Activated naive CD8-positive, alpha-beta T cell treated with anti-CD3 and anti-CD28 coated beads, Interleukin-2, amount 10 ng/mL, durations not matched to agents 7 days and 5 days (primary cell): ENCODE data around the gene PARM1. TPM values are rescaled to one million over a fixed set of nuclear protein-coding genes. Genes with fewer than 3 reads are reported as not detected.

Source experiments
- ATAC-seq: fragments of 150-1000 bp; cut with Tn5 transposase; one replicate; pipeline ENCODE4 v1.10.0; 2021; ENCODE audit warnings: low read depth, moderate library complexity
- POLR2A ChIA-PET: fragments of 350-600 bp; sonication (Branson Sonifier 250); formaldehyde crosslinking; loops from one replicate; lab custom pipeline; 2021; ENCODE audit warnings: antibody characterized with exemption; lab: Charles Lee
- DNase-seq: peaks from one replicate; pipeline ENCODE4 v3.0.0; 2021
- H3K27ac Mint-ChIP-seq: one replicate; pipeline ENCODE4 v1.8.0; 2022; ENCODE audit warnings: mild to moderate bottlenecking, mixed read lengths
- H3K27me3 Mint-ChIP-seq: one replicate; pipeline ENCODE4 v1.8.0; 2022; ENCODE audit warnings: mild to moderate bottlenecking, moderate library complexity, mixed read lengths
- H3K36me3 Mint-ChIP-seq: one replicate; pipeline ENCODE4 v1.8.0; 2021; ENCODE audit warnings: mild to moderate bottlenecking, mixed read lengths
- H3K4me1 Mint-ChIP-seq: one replicate; pipeline ENCODE4 v1.8.0; 2021; ENCODE audit warnings: mixed read lengths
- H3K4me3 Mint-ChIP-seq: one replicate; pipeline ENCODE4 v1.8.0; 2022; ENCODE audit warnings: mild to moderate bottlenecking, moderate library complexity, mixed read lengths
- H3K9me3 Mint-ChIP-seq: one replicate; pipeline ENCODE4 v1.8.0; 2021; ENCODE audit warnings: mixed read lengths
- total RNA-seq, 2 experiments: library from RNA; stranded (reverse); gene quantifications; one replicate each; pipeline ENCODE4 v1.2.3, GENCODE V29; 2021

The PARM1 gene, protein sequence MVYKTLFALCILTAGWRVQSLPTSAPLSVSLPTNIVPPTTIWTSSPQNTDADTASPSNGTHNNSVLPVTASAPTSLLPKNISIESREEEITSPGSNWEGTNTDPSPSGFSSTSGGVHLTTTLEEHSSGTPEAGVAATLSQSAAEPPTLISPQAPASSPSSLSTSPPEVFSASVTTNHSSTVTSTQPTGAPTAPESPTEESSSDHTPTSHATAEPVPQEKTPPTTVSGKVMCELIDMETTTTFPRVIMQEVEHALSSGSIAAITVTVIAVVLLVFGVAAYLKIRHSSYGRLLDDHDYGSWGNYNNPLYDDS
- not detected for total RNA-seq

DNA sequence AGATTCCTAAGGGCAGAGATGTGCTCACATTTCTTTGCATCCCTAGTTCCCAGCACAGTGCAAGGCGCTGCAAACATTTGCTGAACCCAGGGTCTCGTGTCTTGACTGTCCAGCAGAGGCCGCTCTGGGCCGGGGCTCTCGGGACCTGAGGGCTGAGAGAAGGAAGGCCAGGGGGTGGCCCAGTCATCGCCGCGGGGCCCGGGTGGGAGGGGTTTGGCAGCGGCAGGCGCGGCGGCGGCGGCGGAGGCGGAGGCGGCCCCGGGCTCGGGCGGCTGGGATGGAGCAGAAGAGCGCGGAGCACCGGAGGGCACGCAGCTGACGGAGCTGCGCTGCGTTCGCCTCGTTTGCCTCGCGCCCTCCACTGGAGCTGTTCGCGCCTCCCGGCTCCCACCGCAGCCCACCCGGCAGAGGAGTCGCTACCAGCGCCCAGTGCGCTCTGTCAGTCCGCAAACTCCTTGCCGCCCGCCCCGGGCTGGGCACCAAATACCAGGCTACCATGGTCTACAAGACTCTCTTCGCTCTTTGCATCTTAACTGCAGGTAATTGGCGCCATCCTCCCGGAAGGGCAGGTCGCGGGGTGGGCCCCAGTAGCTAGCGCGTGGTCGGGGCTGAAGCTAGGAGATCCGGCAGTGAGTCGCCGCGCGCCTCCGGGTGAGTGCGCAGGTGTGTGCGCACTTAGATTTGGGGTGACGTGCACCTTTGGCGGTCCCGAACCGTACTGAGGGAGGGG, at the start of gene PARM1:
Gene PARM1 (plus strand): TSS at position 285 of the 730 bp plus-strand sequence. CDS start 212 bp downstream, at position 497.
- POLR2A ChIA-PET = no interaction called here
- H3K27me3 Mint-ChIP-seq = peaks cover 49% of the 10 kb centered on the region
- H3K27ac Mint-ChIP-seq = no peak within 1 kb of the TSS
- H3K4me3 Mint-ChIP-seq = peak within 1 kb of the TSS; percentile 74
- H3K36me3 Mint-ChIP-seq = no peaks in the 10 kb centered on the region
- H3K4me1 Mint-ChIP-seq = peaks cover 10% of the 10 kb centered on the region
- ATAC-seq = peak; percentile 84
- no peaks in the 10 kb centered on the region for H3K9me3 Mint-ChIP-seq
- peak; percentile 54 for DNase-seq

DNA sequence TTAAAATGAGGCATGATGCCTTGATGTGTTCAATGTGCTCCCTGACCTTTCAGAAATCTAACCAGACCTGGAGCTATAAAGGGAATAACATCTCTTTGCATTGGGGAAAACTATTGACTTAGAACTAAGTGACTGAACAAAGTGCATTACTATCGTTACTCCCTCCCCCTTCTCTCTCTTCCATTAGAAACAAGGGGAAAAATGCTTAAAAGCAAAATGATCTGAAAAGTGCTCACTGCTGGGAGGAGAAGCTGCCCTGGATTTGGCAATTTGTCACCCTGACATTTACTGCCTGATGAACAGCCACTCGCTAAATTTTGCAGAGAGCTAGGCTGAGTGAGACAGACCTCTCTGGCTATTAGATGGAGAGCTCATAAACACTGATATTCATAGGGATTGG, 48.6 kb upstream of the PARM1 start:
- POLR2A ChIA-PET = no interaction called here
- no peaks in the 10 kb centered on the region for H3K9me3 Mint-ChIP-seq
- H3K4me1 Mint-ChIP-seq = no peaks in the 10 kb centered on the region
- H3K27ac Mint-ChIP-seq = no peak overlapping the region
- DNase-seq (no peak), ATAC-seq (no peak)
- H3K36me3 Mint-ChIP-seq = no peaks in the 10 kb centered on the region
- H3K4me3 Mint-ChIP-seq = no peak overlapping the region
- peaks cover 7% of the 10 kb centered on the region for H3K27me3 Mint-ChIP-seq

DNA sequence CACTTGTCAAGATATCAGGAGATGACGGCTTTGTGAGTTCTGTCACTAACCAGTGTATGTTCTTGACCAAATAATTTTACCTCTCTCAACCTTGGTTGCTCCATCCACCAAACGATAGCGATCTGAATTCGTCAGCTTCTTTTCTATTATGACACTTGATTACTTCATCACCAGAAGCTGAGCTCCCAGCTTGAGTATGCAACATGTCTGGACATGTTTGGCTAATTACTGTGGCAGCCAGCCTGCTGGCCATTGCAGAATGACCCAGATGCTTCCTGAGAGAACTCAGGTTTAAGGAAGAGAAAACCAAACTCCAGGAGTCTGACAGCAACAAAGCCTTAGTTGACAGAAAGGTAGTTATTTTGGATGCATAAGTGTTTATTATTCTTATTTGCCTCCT, 46.4 kb upstream of the PARM1 start:
- POLR2A ChIA-PET = no interaction called here
- DNase-seq = no peak
- Mint-ChIP-seq H3K4me1 (no peaks in the 10 kb centered on the region), H3K36me3 (no peaks in the 10 kb centered on the region), H3K4me3 (no peak overlapping the region), H3K27ac (no peak overlapping the region), H3K9me3 (no peaks in the 10 kb centered on the region), H3K27me3 (peaks cover 7% of the 10 kb centered on the region)
- ATAC-seq = no peak

DNA sequence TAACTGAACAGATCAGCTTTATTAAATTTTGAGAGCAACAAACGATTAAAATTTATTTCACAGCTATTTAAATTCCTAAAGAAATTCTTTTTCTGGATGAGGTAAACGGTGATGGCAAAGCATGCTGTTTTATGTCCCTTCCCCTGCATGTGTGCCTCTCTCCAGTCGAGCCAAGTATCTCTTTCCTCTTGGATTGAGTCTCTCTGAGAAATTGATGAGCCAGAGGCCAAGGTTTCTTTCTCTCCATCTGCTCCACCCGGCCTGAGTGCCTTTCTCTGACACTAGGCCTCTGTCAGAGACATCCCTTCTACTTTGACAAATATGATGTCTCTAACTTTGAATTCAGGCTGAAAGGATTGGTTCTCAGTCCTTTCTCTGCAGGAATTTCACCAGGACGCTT, 42.6 kb upstream of the PARM1 start:
- POLR2A ChIA-PET = no interaction called here
- Mint-ChIP-seq H3K27ac (no peak overlapping the region), H3K4me1 (no peaks in the 10 kb centered on the region), H3K4me3 (no peak overlapping the region), H3K27me3 (no peaks in the 10 kb centered on the region), H3K9me3 (no peaks in the 10 kb centered on the region), H3K36me3 (no peaks in the 10 kb centered on the region)
- no peak for ATAC-seq
- DNase-seq = no peak

DNA sequence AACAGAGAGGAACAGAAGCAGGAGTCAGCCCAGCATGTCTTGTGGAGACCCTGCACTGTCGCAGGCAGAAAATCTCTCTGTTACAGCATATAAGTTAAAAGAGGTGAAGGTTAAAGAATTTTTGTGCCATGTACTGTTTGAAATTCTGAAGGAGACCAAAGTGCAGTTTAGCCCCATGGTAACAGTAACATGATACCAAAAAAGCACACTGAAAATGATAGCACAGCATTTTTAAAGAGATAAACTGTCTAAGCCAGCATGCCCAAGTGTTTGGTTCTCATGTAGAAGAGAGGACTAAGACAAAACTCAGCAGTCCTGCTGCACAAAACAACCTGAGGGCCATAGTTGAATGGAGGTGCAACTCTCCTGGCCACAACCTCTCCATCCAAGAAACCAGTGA, 41.9 kb upstream of the PARM1 start:
- Mint-ChIP-seq H3K4me3 (no peak overlapping the region), H3K9me3 (no peaks in the 10 kb centered on the region), H3K27ac (no peak overlapping the region), H3K27me3 (no peaks in the 10 kb centered on the region), H3K36me3 (no peaks in the 10 kb centered on the region), H3K4me1 (no peaks in the 10 kb centered on the region)
- DNase-seq = no peak
- ATAC-seq = no peak
- POLR2A ChIA-PET = no interaction called here

DNA sequence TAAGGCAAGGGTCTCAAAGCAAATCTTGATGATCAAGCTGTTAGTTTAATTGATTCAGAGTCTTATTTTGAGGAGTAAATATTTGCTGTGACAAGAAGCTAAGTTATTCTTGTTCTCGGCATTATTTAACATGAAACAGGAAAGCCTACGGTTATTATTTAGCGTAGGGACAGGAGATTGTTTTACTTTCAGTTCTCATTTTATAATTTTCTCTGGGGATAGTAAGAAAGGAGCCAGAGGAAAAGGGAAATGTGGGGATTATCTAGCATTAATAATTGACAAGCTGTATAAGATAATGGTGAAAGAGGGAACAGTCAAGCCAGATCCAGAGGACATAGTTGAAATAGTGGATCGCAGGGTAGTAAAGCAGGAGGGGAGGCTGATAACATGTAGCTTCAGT, 39.7 kb upstream of the PARM1 start:
- no peak overlapping the region for H3K4me3 Mint-ChIP-seq
- no peak overlapping the region for H3K27ac Mint-ChIP-seq
- no peaks in the 10 kb centered on the region for H3K27me3 Mint-ChIP-seq
- no peaks in the 10 kb centered on the region for H3K9me3 Mint-ChIP-seq
- H3K4me1 Mint-ChIP-seq = no peaks in the 10 kb centered on the region
- POLR2A ChIA-PET = no interaction called here
- no peak for DNase-seq
- no peaks in the 10 kb centered on the region for H3K36me3 Mint-ChIP-seq
- no peak for ATAC-seq

DNA sequence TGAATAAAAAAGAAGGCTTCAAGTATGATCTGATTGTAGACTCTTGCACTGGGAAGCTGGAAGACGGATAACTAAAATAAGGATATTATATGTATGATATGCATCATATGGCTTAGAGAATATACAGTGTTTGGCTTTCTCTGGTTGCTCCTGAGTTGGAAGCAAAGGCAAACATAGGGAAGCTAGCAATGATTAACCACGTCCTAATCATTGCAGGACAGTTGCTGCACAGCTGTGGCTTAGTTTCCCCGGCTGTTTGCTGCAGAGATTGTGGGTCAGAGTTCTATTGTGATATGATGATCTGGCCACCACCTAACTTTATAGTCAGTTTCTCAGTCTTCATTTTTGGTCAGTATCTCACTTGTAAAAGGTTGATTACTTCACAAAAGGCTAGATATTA, 36.3 kb upstream of the PARM1 start:
- Mint-ChIP-seq H3K27me3 (no peaks in the 10 kb centered on the region), H3K4me1 (no peaks in the 10 kb centered on the region), H3K9me3 (no peaks in the 10 kb centered on the region), H3K27ac (no peak overlapping the region), H3K4me3 (no peak overlapping the region), H3K36me3 (no peaks in the 10 kb centered on the region)
- ATAC-seq (no peak), DNase-seq (no peak)
- POLR2A ChIA-PET = no interaction called here

DNA sequence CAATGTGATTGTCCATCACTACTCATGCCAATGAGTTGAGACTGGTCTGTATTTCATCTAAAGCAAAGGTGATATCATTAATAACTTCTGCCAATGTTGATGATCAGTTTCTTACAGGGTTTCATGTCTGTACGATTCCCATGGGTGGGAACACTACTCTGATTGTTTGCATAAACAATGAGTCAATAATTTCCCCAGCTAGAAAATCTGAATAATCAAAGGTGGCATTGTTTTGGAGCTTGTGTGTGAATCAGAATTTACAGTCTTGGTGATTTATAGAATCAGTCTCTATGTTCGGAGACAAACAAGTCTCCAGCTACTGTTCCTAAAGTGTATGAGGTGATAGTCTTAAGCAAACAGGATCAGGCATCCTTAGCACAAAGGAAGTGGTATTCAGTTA, 35.5 kb upstream of the PARM1 start:
- Mint-ChIP-seq H3K9me3 (no peaks in the 10 kb centered on the region), H3K27me3 (no peaks in the 10 kb centered on the region), H3K4me1 (no peaks in the 10 kb centered on the region), H3K36me3 (no peaks in the 10 kb centered on the region), H3K27ac (no peak overlapping the region), H3K4me3 (no peak overlapping the region)
- POLR2A ChIA-PET = no interaction called here
- ATAC-seq (no peak), DNase-seq (no peak)

DNA sequence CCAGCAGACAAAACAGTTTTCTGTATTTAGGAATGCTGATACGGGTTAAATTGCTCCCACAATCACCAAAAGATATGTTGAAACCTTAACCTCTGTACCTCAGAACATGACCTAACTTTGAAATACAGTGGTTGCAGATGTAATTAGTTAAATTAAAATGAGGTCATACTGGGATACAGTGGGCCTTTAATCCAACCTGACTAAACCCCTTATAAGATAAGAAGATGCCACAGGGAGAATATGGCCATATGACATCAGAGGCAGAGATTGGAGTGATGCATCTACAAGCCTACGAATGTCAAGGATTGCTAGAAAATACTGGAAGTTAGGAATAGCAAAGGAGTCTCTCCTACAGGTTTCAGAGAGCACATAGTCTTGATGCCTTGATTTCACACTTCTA, 32.1 kb upstream of the PARM1 start:
- POLR2A ChIA-PET = no interaction called here
- Mint-ChIP-seq H3K27ac (no peak overlapping the region), H3K27me3 (peaks cover 1% of the 10 kb centered on the region)

DNA sequence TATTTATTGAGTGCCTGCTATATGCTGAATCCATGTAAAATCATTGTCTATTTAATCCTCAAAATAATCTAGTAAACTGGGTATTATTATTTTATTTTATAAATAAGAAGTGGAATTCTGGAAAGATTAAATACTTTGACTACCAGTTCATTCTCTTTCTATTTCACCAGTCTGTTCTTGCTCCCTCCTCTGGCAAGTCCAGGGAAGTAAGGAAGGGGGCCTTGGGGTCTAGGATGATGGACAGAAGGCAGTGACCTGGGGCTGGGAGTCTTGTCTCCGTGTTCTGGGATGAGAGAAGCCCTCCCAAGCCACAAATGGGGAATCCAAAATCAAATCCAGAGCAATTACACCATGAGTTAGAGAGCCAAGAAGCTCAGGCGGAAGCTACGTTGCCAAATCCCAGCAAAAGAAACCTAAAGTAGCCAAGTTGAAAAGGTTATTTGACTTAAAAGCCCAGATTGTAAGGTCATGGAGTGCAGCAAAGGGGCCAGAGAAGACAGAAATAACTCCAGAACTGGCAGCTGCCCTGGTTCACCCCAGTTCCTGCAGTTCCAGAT, 28.3 kb upstream of the PARM1 start:
- H3K27ac Mint-ChIP-seq = no peak overlapping the region
- DNase-seq = no peak
- no peaks in the 10 kb centered on the region for H3K36me3 Mint-ChIP-seq
- H3K27me3 Mint-ChIP-seq = peaks cover 1% of the 10 kb centered on the region
- ATAC-seq = no peak
- H3K4me1 Mint-ChIP-seq = no peaks in the 10 kb centered on the region
- POLR2A ChIA-PET = no interaction called here
- H3K9me3 Mint-ChIP-seq = no peaks in the 10 kb centered on the region
- no peak overlapping the region for H3K4me3 Mint-ChIP-seq

More for the DNA sequence above, 32.1 kb upstream of the PARM1 start:
- no peak overlapping the region for H3K4me3 Mint-ChIP-seq
- no peaks in the 10 kb centered on the region for H3K9me3 Mint-ChIP-seq
- ATAC-seq = no peak
- DNase-seq = no peak
- H3K4me1 Mint-ChIP-seq = no peaks in the 10 kb centered on the region
- H3K36me3 Mint-ChIP-seq = no peaks in the 10 kb centered on the region

DNA sequence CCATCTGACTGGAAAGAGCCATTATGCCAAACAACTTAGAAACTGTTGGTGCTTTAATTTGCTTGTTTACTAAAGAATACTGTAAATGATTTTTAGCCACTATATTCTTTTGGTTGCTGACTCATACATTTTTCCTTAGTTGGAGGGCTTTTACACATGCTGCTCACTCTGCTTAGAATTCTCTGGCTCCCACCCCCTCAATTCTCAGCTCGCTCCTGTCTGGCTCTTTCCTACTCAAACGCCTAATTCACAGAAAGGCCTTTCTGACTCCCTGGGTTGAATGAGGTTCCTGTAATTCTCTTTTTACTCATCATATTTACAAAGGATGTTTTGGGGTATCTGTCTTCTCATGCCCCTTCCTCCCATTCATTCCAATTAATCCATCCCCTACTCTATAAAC, 26.1 kb upstream of the PARM1 start:
- Mint-ChIP-seq H3K36me3 (no peaks in the 10 kb centered on the region), H3K4me1 (no peaks in the 10 kb centered on the region), H3K27me3 (peaks cover 1% of the 10 kb centered on the region), H3K4me3 (no peak overlapping the region), H3K27ac (no peak overlapping the region), H3K9me3 (no peaks in the 10 kb centered on the region)
- DNase-seq (no peak), ATAC-seq (no peak)
- POLR2A ChIA-PET = no interaction called here

DNA sequence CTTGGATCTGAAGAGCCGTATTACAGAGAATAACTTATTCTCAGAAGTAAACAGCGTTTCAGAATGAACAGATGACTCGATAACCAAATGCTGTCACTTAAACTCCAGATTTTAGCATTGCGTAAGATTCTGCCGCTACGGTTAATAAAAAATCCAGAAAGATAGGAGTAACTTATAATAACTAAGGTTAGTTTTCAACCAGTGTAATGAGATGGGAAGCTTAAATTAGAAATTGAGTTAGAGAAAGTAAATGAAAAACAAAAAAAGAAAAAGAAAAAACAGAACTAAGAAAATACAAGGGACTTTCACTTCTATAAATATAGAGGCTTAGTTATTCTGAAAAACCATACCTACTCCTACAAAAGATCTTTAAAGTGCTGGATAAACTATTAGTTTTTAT, 13.1 kb upstream of the PARM1 start:
- no peaks in the 10 kb centered on the region for H3K9me3 Mint-ChIP-seq
- POLR2A ChIA-PET = no interaction called here
- ATAC-seq (no peak), DNase-seq (no peak)
- no peaks in the 10 kb centered on the region for H3K4me1 Mint-ChIP-seq
- H3K27me3 Mint-ChIP-seq = peaks cover 1% of the 10 kb centered on the region
- no peaks in the 10 kb centered on the region for H3K36me3 Mint-ChIP-seq
- H3K27ac Mint-ChIP-seq = no peak overlapping the region
- no peak overlapping the region for H3K4me3 Mint-ChIP-seq

DNA sequence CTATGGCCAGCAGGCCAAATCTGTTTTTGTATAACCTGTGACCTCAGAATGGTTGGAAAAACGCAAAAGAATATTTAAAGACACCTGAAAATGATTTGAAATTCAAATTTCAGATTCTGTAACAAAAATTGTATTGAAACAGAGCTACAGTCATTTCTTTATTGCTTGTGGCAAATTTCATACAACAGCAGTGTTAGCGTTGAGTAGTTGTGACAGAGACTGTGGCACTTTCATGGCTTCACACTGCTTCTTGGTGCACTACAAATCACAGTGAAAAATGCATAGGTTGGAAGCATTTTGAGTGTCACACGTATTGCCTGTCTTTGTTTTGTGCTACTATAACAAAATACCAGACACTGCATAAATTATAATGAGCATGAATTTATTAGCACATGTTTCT, 12.2 kb upstream of the PARM1 start:
- no peaks in the 10 kb centered on the region for H3K9me3 Mint-ChIP-seq
- no peak for DNase-seq
- no peak for ATAC-seq
- H3K27ac Mint-ChIP-seq = no peak overlapping the region
- no peak overlapping the region for H3K4me3 Mint-ChIP-seq
- peaks cover 1% of the 10 kb centered on the region for H3K27me3 Mint-ChIP-seq
- H3K36me3 Mint-ChIP-seq = no peaks in the 10 kb centered on the region
- no peaks in the 10 kb centered on the region for H3K4me1 Mint-ChIP-seq
- POLR2A ChIA-PET = no interaction called here

DNA sequence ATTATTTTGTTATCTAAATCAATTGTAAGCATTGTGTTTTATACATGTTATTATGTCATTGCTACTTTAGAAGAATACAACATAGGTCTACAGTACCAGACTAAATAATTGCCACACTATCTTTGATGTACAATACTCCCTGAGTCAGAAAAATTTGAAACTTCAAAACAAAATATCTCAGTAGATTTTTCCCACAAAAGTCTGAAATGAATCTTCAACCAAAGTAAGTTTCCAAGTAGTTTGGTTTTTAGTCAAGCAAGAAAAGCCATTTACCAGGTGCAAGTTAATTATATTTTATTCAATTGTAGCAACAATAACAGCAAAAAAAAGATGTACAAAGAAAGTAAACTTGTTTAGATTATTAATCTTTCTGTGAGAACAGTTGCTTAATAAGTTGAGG, 11.4 kb upstream of the PARM1 start:
- Mint-ChIP-seq H3K4me1 (no peaks in the 10 kb centered on the region), H3K4me3 (no peak overlapping the region), H3K27ac (no peak overlapping the region), H3K36me3 (no peaks in the 10 kb centered on the region), H3K27me3 (peaks cover 1% of the 10 kb centered on the region), H3K9me3 (no peaks in the 10 kb centered on the region)
- DNase-seq (no peak), ATAC-seq (no peak)
- POLR2A ChIA-PET = no interaction called here
